Measurements from ENCODE around the gene PLCH1. TPM values are rescaled to one million over a fixed set of nuclear protein-coding genes. Genes with fewer than 3 reads are reported as not detected.
"Not testable (repeated sequence)": the region's sequence is repeated elsewhere in the genome, so short reads cannot be mapped to it uniquely, and the experiment has no call there.

Gene PLCH1
- total and polyA plus RNA-seq, 9 donors: 0.39 to 1.2 (median 0.53) TPM

DNA sequence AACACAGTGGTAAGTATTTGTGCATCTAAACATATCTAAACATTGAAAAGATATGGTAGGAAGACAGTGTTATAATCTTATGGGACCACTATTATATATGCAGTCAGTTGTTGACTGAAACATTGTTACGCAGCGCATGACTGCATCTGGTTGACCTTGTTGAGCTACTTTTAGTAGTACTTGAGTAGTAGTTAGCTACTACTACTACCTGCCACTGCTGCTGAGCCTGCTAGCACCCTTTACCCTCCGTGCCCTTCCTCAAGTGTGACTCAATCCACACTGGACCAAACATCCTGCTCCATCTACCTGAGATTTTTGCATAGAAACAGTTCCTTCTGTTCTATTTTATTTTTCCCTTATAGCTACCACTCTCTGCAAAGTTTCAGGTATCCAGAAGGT lies 327.8 kb downstream of the PLCH1 start:
- WGBS (ENCODE audit: insufficient coverage): 73% methylated on average over 1 of the region's 3 CpGs
- no peaks in the 10 kb centered on the region for H3K9me3 ChIP-seq (replicated peaks; ENCODE audit: control insufficient read depth, low read depth, low read length)
- DNase-seq: no peak
- H3K36me3 ChIP-seq (ENCODE audit: control insufficient read depth, insufficient read depth, low read length): no peaks in the 10 kb centered on the region
- no peak overlapping the region for H3K4me3 ChIP-seq (ENCODE audit: low read length)
- no peaks in the 10 kb centered on the region for H3K27me3 ChIP-seq (ENCODE audit: control insufficient read depth, insufficient read depth, low read length)
- no peak overlapping the region for H3K27ac ChIP-seq (ENCODE audit: low read length)
- H3K4me1 ChIP-seq (ENCODE audit: control insufficient read depth, insufficient read depth, low read length): peaks cover 2% of the 10 kb centered on the region

DNA sequence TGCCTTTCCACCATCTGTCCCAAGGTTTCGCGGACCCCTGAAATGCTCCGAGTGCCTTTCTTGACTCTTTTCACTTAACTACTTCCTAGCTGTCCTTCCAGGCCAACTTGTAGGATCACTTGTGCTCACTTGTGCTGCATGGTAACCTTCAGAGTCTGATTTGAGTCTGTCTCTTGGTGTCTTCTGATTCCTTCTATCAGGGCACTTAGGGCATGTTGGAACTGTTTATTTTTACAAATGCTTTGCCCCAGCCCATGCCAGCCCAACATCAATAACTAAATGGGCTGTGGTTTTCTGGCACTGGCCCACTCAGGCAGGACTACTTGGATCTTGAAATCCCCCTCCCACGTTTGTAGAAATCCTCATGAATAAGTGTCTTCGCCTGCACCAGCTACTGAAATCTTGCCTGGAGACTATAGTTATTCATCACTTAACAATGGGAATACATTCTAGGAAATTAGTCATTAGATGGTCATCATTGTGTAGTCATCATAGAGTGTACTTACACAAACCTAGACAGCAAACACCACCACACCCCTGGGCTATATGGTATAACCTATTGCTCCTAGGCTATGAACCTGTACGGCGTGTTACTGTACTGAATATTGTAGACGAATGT lies 328.3 kb downstream of the PLCH1 start:
- Histone ChIP-seq H3K36me3 (ENCODE audit: control insufficient read depth, insufficient read depth, low read length) (no peaks in the 10 kb centered on the region), H3K27me3 (ENCODE audit: control insufficient read depth, insufficient read depth, low read length) (no peaks in the 10 kb centered on the region), H3K9me3 (replicated peaks; ENCODE audit: control insufficient read depth, low read depth, low read length) (no peaks in the 10 kb centered on the region), H3K4me3 (ENCODE audit: low read length) (no peak overlapping the region), H3K27ac (ENCODE audit: low read length) (no peak overlapping the region), H3K4me1 (ENCODE audit: control insufficient read depth, insufficient read depth, low read length) (peaks cover 2% of the 10 kb centered on the region)
- WGBS (ENCODE audit: insufficient coverage): 89% methylated on average over 3 of the region's 8 CpGs
- no peak for DNase-seq

DNA sequence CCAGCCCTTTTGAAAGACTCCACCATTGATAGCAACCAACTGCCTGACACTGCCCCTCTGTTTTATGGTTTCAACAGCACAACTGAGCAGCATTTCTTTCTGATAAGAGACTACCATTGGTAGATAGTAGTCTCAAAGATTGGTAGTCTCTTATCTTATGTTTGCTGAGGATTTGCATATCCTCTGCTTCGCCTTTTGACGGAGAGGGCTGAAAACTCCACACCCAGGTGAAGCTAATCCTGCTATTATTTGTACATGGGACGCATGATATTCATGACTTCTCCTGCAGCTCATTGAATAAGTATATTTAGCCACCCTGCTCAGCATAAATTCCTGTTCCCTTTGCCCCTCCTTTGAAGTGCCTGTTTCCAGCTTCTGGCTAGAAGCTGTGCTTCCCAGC lies 332.0 kb downstream of the PLCH1 start:
- no peak for DNase-seq
- H3K36me3 ChIP-seq (ENCODE audit: control insufficient read depth, insufficient read depth, low read length): no peaks in the 10 kb centered on the region
- H3K4me3 ChIP-seq (ENCODE audit: low read length): no peak overlapping the region
- no peak overlapping the region for H3K27ac ChIP-seq (ENCODE audit: low read length)
- H3K27me3 ChIP-seq (ENCODE audit: control insufficient read depth, insufficient read depth, low read length): no peaks in the 10 kb centered on the region
- no peaks in the 10 kb centered on the region for H3K9me3 ChIP-seq (replicated peaks; ENCODE audit: control insufficient read depth, low read depth, low read length)
- 77% methylated on average over 3 of the region's 3 CpGs for WGBS (ENCODE audit: insufficient coverage)
- H3K4me1 ChIP-seq (ENCODE audit: control insufficient read depth, insufficient read depth, low read length): no peaks in the 10 kb centered on the region

DNA sequence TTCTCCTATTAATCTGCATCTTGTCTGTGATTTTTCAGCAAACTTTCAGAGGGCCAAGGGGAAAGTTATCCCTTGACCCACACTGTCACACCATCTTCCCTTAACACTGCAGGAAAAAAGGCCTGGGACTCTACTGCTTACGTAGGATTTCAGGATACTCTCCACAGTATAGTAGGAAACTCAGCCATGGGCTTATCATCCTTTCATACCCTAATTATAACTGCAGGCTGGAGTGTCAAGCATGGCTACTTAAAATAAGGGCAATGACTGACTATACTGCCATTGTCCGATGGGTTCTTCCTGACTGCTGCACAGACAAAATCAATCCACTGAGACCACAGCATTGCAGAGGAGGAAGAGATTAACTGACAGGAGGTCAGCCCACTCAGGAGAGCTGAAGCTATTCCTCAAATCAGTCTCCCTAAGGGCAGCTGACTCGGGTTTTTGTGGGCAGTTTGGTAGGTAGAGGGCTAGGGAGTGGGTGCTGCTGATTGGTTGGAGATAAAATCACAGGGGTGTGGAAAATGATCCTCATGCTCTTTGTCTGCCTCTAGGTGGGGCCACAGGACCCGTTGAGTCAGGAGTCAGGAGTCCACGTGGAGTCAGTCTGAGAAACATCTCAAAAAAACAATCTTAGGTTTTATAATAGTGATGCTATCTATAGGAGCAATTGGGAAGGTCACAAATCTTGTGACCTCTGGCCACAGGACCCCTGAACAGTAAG lies 333.2 kb downstream of the PLCH1 start:
- Histone ChIP-seq H3K36me3 (ENCODE audit: control insufficient read depth, insufficient read depth, low read length) (no peaks in the 10 kb centered on the region), H3K27me3 (ENCODE audit: control insufficient read depth, insufficient read depth, low read length) (no peaks in the 10 kb centered on the region), H3K27ac (ENCODE audit: low read length) (no peak overlapping the region), H3K9me3 (replicated peaks; ENCODE audit: control insufficient read depth, low read depth, low read length) (no peaks in the 10 kb centered on the region), H3K4me3 (ENCODE audit: low read length) (no peak overlapping the region), H3K4me1 (ENCODE audit: control insufficient read depth, insufficient read depth, low read length) (no peaks in the 10 kb centered on the region)
- DNase-seq: no peak
- 100% methylated on average over 1 of the region's 5 CpGs for WGBS (ENCODE audit: insufficient coverage)

DNA sequence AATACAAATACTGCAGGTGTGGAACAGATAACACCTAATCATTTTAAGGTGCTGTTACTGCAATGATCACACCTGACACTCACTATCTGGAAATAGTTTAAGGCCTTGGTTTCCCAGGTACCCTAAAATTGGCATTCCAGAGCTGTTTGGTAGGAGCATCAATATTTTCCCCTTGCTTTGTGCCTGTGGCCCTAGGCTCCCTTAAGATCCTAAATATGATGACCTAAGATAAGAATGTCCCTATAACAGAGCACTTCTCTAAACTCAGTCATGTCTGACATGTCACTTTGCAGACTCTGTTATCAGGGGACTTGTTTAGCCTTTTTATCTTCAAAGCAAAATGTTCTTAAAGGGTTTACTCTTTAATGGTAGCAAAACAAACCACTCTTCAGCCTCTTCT lies 335.5 kb downstream of the PLCH1 start:
- no peaks in the 10 kb centered on the region for H3K9me3 ChIP-seq (replicated peaks; ENCODE audit: control insufficient read depth, low read depth, low read length)
- no peaks in the 10 kb centered on the region for H3K4me1 ChIP-seq (ENCODE audit: control insufficient read depth, insufficient read depth, low read length)
- H3K27me3 ChIP-seq (ENCODE audit: control insufficient read depth, insufficient read depth, low read length): no peaks in the 10 kb centered on the region
- DNase-seq: no peak
- no peak overlapping the region for H3K4me3 ChIP-seq (ENCODE audit: low read length)
- H3K27ac ChIP-seq (ENCODE audit: low read length): no peak overlapping the region
- no peaks in the 10 kb centered on the region for H3K36me3 ChIP-seq (ENCODE audit: control insufficient read depth, insufficient read depth, low read length)

DNA sequence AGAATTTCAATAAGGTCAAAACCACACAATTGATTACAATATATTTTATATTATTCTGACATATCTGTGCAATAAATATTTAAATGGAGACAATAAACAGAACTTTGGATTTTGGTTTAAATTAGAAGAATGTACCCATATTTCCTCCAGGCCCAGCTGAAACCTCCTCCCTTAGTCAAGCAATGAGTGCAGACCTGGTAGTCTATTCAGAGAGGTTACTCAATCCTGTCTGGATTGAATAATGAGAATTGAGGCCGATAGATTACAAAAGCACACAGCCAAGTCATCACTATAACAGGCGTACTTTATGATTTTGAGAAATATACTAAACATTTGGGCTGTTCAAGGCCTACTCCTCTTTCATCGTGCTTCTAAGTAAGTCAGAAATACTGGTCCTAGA lies 336.9 kb downstream of the PLCH1 start:
- no CpG with 5 or more reads among the region's 3 CpGs for WGBS (ENCODE audit: insufficient coverage)
- no peaks in the 10 kb centered on the region for H3K36me3 ChIP-seq (ENCODE audit: control insufficient read depth, insufficient read depth, low read length)
- no peak overlapping the region for H3K27ac ChIP-seq (ENCODE audit: low read length)
- no peaks in the 10 kb centered on the region for H3K27me3 ChIP-seq (ENCODE audit: control insufficient read depth, insufficient read depth, low read length)
- no peaks in the 10 kb centered on the region for H3K9me3 ChIP-seq (replicated peaks; ENCODE audit: control insufficient read depth, low read depth, low read length)
- H3K4me3 ChIP-seq (ENCODE audit: low read length): no peak overlapping the region
- H3K4me1 ChIP-seq (ENCODE audit: control insufficient read depth, insufficient read depth, low read length): no peaks in the 10 kb centered on the region
- no peak for DNase-seq

DNA sequence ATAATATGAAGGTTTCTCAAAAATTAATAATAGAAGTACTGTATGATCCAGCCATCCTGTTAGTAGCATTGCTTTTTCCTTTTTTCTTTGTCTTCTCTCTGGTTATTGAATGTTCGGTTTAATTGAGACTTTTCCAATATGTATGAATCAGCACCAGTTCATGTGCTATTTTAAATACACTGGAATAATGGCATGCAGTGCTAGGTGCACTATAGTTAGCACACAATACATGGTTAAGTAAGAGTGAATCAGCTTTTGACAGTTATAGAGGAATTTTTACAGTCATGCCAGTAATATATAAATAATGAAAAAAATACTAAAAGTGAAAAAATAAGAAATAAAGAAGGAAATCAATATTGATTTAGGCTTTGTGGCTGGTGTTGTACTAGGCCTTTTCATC lies 337.5 kb downstream of the PLCH1 start:
- Histone ChIP-seq H3K9me3 (replicated peaks; ENCODE audit: control insufficient read depth, low read depth, low read length) (no peaks in the 10 kb centered on the region), H3K36me3 (ENCODE audit: control insufficient read depth, insufficient read depth, low read length) (no peaks in the 10 kb centered on the region), H3K4me3 (ENCODE audit: low read length) (no peak overlapping the region), H3K27ac (ENCODE audit: low read length) (no peak overlapping the region), H3K4me1 (ENCODE audit: control insufficient read depth, insufficient read depth, low read length) (no peaks in the 10 kb centered on the region), H3K27me3 (ENCODE audit: control insufficient read depth, insufficient read depth, low read length) (no peaks in the 10 kb centered on the region)
- no CpG with 5 or more reads among the region's 1 CpG for WGBS (ENCODE audit: insufficient coverage)
- DNase-seq: no peak

DNA sequence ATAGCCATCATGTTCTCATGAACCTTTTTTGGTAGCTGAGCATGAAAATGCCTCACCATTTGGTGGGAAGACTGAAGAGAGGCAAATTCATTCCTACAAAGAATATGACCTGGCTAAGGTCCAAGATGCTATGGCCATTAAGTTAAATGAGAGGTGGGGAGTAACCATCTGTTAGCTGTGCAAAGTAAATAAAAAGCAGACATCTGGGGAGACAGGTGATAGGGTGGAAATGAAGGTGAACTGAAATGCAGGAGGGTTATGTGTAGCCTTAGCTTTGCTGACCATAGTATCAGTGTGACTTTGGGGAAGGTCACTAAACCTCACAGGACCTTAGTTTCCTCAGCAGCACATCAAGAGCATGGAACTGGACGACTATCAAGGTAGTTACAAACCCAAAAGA lies 340.4 kb downstream of the PLCH1 start:
- no CpG with 5 or more reads among the region's 1 CpG for WGBS (ENCODE audit: insufficient coverage)
- H3K4me1 ChIP-seq (ENCODE audit: control insufficient read depth, insufficient read depth, low read length): no peaks in the 10 kb centered on the region
- no peak overlapping the region for H3K27ac ChIP-seq (ENCODE audit: low read length)
- H3K9me3 ChIP-seq (replicated peaks; ENCODE audit: control insufficient read depth, low read depth, low read length): peaks cover 2% of the 10 kb centered on the region
- H3K36me3 ChIP-seq (ENCODE audit: control insufficient read depth, insufficient read depth, low read length): no peaks in the 10 kb centered on the region
- no peak overlapping the region for H3K4me3 ChIP-seq (ENCODE audit: low read length)
- H3K27me3 ChIP-seq (ENCODE audit: control insufficient read depth, insufficient read depth, low read length): no peaks in the 10 kb centered on the region
- DNase-seq: no peak

DNA sequence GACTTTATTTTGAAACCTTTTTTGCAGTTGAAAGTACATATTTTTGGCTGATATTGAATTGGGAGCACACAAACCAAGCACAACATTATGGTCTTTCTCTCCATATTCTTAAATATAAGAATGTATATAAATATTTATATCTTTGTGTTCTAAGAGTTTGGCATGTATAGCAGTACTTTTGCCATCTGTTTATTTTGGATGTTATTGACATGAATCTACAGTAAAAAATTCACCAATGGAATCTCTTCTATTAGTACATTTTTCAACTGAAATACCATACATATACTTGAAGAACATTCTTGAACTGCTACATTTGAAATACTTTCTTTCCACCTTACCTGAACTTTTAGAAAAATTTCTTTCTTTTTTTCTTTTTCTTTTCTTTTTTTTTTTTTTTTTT lies 342.2 kb downstream of the PLCH1 start:
- H3K27me3 ChIP-seq (ENCODE audit: control insufficient read depth, insufficient read depth, low read length): no peaks in the 10 kb centered on the region
- H3K36me3 ChIP-seq (ENCODE audit: control insufficient read depth, insufficient read depth, low read length): no peaks in the 10 kb centered on the region
- no peak overlapping the region for H3K27ac ChIP-seq (ENCODE audit: low read length)
- peaks cover 2% of the 10 kb centered on the region for H3K9me3 ChIP-seq (replicated peaks; ENCODE audit: control insufficient read depth, low read depth, low read length)
- no peak overlapping the region for H3K4me3 ChIP-seq (ENCODE audit: low read length)
- no peaks in the 10 kb centered on the region for H3K4me1 ChIP-seq (ENCODE audit: control insufficient read depth, insufficient read depth, low read length)
- DNase-seq: no peak

DNA sequence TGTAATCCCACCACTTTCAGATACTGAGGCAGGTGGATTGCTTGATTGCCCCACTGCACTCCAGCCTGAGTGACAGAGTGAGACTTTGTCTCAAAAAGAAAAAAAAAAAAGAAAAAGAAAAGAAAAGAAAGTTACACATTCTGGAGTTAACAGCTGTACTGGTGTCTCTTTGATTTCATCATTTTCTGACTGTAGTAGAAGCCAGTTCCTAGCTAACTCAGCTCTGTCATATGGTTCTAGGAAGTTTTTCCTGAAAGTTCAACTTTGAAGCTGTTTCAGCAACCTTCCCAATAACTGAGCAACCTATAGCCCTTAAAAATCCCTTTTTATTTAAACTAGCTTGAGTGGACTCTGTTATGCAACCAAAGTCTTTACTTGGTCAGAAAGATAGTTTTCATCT lies 346.8 kb downstream of the PLCH1 start:
- no peaks in the 10 kb centered on the region for H3K4me1 ChIP-seq (ENCODE audit: control insufficient read depth, insufficient read depth, low read length)
- H3K36me3 ChIP-seq (ENCODE audit: control insufficient read depth, insufficient read depth, low read length): no peaks in the 10 kb centered on the region
- H3K4me3 ChIP-seq (ENCODE audit: low read length): no peak overlapping the region
- DNase-seq: no peak
- peaks cover 4% of the 10 kb centered on the region for H3K9me3 ChIP-seq (replicated peaks; ENCODE audit: control insufficient read depth, low read depth, low read length)
- no peaks in the 10 kb centered on the region for H3K27me3 ChIP-seq (ENCODE audit: control insufficient read depth, insufficient read depth, low read length)
- no peak overlapping the region for H3K27ac ChIP-seq (ENCODE audit: low read length)

DNA sequence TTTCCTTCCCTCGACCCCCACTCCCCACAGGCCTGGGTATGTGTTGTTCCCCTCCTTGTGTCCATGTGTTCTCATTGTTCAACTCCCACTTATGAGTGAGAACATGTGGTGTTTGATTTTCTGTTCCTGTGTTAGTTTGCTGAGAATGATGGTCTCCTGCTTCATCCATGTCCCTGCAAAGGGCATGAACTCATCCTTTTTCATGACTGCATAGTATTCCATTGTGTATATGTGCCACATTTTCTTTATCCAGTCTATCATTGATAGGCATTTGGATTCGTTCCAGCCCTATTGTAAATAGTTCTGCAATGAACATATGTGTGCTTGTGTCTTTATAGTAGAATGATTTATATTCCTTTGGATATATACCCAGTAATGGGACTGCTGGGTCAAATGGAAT lies 350.0 kb downstream of the PLCH1 start:
- not testable (repeated sequence) for DNase-seq

More for the DNA sequence above, 350.0 kb downstream of the PLCH1 start:
- not testable (repeated sequence) for H3K27me3 ChIP-seq (ENCODE audit: control insufficient read depth, insufficient read depth, low read length); H3K36me3 ChIP-seq (ENCODE audit: control insufficient read depth, insufficient read depth, low read length); H3K27ac ChIP-seq (ENCODE audit: low read length); H3K4me3 ChIP-seq (ENCODE audit: low read length); H3K9me3 ChIP-seq (replicated peaks; ENCODE audit: control insufficient read depth, low read depth, low read length)
- peaks cover 12% of the 10 kb centered on the region for H3K4me1 ChIP-seq (ENCODE audit: control insufficient read depth, insufficient read depth, low read length)
- no CpG with 5 or more reads among the region's 2 CpGs for whole genome bisulfite sequencing (ENCODE audit: insufficient coverage)
